Stimulated activated CD8-positive, alpha-beta memory T cell treated with anti-CD3 and anti-CD28 coated beads, Interleukin-15, amount 100 ng/mL, for 4 hours (primary cell): ENCODE measurements around the gene TLR8.
"Not testable (repeated sequence)": the region's sequence is repeated elsewhere in the genome, so short reads cannot be mapped to it uniquely, and the experiment has no call there.

Experiments
- DNase-seq, 2 donors: peaks; one replicate each; pipeline ENCODE4 v3.0.0-alpha.2; 2020; ENCODE audit warnings: low read depth in 2 of 2

The TLR8 gene

DNA sequence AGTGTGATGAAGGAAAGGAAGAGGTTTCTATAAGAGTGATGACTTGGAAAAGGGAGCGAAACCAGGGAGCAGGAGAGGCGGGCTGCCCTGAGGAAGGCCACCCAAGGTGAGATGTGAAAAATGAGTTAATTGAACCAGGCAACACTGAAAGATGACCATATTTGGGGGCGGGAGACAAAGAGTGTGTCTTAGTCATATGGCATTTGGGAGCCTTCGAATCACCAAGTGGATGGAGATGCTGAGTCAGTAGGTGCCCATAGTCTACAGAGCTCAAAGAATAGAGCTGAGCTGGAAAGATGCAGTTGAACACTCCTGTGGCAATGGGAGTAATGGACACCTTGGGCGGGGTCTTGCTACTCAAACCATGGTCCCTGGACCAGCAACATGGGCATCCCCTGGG lies 8.3 kb upstream of the TLR8 start:
- no peak for DNase-seq

DNA sequence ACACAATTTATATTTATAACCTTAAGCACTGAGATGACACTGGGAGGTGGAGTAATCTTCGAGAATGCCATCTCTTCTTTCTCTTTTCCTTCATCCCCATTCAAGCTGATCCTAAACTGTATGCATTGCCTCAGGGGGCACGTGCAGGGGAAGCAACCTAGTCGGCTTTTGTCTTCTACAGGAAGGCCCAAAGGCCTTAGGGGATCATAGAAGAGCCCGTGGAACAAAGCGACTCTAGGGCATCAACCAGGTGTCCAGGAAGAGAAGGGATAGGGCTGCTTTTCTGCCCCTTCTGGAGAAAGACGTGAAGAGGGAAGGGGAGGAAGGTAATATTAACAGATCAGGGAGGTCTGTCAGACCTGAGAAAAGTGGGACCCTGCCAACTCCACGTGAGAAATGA lies 6.9 kb upstream of the TLR8 start:
- DNase-seq: no peak

DNA sequence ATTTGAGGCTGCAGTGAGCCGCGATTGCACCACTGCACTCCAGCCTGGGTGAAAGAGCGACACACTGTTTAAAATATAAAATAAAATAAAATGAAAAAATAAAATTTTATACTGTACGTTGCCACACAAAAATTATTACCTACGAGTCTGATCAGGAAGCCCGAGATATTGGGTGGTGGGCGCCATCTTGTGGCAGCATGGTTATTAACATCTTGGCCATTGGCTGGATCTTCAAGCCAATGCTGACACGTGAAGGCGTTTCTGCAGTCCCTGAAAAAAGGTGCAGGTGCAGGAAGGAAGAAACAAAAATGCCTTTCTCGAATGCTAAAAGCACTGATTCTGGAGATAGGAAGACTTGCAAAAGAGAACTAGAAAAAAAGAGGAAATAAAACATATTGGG lies 4.9 kb upstream of the TLR8 start:
- DNase-seq: peak; percentile 10 to 16

- no peak for DNase-seq
These were observed 2.8 kb upstream of the TLR8 start for GRCh38 chrX:12903646-12904045.

DNA sequence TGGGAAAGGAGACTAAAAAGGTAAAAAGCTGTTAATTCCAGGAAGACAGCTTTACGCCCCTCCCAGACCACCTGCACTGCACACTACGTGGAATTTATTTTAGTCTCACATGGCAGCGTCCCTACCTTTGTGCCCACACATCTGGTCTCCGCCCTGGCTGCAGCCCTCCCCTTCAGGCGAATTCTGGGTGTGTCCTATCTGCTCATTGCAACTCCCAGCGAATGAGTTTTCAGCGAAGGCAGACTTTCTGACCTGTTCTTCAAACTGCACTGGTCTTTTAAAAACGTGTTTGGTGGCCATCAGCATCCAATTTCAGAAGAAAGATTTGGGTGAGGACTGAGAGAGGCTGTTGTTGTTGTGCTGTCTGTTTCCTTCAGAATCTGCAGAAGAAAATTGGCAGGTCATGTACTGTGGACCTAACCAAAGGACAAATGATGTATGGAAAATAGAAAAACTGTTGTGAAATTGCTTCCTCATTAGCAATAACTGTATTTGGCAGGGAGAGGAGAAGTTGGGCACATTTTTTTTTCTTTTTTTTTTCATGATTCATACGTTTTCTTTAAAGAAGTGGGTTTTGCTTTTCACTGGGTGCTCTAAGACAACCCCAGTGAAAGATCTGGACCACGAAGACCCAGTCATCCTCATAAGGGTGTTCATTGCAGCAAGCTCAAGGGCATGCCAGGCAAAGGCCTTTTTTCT lies 4.2 kb downstream of the TLR8 start:
- no peak for DNase-seq

GRCh38 chrX:12911122-12911470 lies 4.7 kb downstream of the TLR8 start:
- DNase-seq: no peak

DNA sequence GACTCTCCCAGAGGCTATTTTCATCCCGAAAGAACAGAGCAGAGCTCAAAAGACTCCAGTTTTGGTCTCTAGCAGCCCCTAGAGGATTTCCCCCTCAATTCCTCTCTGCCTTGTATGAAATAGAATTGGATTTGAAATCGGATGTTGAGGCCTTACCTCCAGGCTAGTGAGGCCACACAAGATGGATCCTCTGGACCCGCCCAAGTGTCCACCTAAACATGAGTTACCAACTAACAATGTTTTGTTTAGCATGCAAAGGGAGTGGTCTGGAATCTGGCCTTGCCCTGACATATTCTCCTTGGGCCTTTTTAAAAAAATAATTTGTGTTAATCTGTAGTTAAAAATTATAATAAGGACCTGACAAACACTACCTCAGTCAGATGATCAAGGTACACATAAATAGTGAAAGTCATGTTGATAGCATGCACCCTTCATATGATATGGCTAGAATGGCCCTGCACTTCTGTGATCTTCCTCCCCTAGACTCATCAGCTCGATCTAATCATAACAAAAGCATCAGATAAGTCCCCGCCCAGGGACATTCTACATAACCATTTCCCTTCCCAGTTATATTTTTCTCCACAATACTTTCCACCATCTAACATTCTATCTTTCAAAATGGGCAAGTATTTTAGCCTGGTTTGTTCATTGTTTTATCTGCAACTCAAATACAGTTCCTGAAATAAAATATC lies 6.5 kb downstream of the TLR8 start:
- DNase-seq: no peak

DNA sequence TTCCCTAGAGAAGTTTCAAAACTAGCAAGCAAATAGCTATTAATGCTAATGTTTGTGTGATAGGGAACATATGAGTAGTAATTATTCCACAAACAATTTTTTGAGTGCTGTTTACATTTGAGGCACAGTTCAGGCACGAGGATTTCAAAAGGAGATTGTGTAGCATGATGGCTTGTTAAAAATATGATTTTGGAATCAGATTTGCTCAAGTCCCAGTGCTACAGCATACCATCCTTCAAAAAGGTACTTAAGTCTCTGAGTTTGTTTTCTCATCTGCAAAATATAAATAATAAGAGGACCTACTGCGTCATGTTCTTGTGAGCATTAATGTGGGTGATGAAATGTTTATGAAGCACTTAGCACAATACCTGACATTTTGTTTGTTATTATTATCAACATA lies 11.3 kb downstream of the TLR8 start:
- DNase-seq: no peak

- DNase-seq: no peak
These were observed 12.6 kb downstream of the TLR8 start for GRCh38 chrX:12919051-12919450.

- DNase-seq: no peak
These were observed 13.2 kb downstream of the TLR8 start for GRCh38 chrX:12919620-12920019.

DNA sequence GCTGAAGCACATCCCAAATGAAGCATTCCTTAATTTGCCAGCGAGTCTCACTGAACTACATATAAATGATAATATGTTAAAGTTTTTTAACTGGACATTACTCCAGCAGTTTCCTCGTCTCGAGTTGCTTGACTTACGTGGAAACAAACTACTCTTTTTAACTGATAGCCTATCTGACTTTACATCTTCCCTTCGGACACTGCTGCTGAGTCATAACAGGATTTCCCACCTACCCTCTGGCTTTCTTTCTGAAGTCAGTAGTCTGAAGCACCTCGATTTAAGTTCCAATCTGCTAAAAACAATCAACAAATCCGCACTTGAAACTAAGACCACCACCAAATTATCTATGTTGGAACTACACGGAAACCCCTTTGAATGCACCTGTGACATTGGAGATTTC lies 14.6 kb downstream of the TLR8 start:
- DNase-seq: no peak

- no peak for DNase-seq
These were observed 15.6 kb downstream of the TLR8 start for GRCh38 chrX:12921886-12922598.

GRCh38 chrX:12922599-12922919 lies 16.1 kb downstream of the TLR8 start:
- no peak for DNase-seq

DNA sequence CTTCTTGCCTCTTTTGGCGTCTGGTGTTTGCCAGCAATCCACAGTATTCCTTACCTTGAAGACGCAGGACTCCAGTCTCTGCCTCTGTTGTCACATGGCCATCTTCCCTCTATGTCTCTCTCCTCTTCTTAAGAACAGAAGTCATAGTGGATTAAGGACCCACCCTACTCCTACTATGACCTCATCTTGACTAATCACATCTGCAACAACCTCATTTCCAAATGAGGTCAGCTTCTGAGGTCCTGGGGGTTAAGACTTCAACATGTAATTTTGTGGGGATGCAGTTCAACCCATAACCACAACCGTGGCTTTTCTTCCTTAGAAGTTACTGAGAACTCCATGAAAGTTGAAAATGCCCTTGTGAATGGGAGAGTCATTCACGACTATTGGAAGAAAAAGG lies 23.3 kb downstream of the TLR8 start:
- no peak for DNase-seq

DNA sequence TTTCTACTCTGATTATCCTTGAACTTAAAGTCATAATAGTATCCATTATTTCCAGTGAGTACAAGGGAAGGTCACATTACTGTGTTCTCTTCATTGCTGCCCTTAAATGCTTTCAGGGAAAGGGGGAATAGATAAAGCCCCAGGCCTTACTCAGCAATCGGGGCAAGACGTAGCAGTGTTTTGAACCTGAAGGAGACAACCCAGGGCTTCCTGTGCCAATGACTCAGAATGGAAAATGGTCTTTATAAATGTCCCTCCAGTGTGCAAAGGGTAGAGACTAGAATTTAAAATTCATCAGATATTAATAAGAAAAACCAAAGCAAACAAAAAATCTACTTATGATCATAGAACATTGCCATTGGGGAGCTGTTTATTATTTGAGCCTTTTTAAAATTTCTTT lies 23.7 kb downstream of the TLR8 start:
- no peak for DNase-seq

DNA sequence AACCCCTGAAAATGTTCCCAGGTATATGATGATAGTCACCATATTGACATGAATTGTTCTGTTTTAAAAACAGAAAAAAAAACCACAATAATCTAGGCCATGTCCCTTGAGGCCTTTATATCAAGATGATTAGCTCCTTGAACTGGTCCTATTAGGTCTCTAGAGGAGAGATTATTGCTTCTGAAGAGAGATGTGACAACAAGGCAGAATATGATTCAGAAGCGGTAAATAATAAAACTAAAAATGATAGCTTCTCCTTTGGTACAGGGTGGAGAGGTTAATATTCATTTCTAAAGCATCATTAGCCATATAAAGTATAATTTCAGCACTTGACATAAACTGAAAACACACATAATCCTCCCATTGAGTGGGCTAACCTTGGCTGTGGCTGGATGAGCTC lies 25.8 kb downstream of the TLR8 start:
- no peak for DNase-seq

DNA sequence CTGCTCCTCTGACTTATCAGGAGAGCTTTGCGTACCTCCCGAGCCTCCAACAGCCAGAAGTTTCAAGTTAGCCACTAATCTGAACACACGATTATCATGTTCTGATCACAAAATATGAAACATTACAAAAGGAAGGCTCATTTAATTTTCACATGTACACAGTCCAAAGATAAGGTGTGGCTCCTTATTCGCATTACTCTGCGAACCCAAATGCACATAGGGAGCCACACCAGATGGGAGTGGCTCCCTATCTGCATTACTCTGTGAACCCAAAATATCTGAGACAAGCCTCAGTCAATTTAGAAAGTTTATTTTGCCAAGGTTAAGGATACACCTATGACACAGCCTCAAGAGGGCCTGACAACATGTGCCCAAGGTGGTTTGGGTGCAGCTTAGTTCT lies 28.4 kb downstream of the TLR8 start:
- DNase-seq: no peak

DNA sequence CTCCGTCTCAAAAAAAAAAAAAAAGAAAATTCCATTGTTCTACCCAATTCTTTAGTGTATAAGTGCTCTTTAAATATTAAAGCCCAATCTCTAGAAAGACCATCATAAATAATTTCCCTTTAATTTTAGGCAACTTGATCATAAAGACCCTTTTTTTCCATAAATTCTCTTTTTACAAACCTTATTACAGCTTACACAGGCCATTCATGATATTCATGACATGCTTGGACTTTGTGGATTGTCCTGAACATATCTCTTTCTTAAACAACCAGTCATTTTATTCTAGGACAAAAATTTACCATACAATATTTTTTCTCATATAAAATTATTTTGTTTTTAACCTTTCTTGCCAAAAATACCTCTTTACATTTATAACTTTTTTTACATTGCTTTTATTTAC lies 30.5 kb downstream of the TLR8 start:
- DNase-seq: no peak

- not testable (repeated sequence) for DNase-seq
These were observed 34.1 kb downstream of the TLR8 start for GRCh38 chrX:12940471-12940870.

DNA sequence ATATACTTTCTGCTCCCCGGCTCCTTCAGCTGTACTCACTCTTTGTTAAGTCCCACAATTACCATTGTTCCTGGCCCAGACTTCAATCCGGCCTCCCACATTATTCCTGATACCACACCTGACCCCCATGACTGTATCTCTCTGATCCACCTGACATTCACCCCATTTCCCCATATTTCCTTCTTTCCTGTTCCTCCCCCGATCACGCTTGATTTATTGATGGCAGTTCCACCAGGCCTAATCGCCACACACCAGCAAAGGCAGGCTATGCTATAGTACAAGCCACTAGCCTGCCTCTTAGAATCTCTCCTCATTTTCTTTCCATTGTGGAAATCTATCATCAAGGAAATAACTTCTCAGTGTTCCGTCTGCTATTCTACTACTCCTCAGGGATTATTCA lies 37.2 kb downstream of the TLR8 start:
- not testable (repeated sequence) for DNase-seq

DNA sequence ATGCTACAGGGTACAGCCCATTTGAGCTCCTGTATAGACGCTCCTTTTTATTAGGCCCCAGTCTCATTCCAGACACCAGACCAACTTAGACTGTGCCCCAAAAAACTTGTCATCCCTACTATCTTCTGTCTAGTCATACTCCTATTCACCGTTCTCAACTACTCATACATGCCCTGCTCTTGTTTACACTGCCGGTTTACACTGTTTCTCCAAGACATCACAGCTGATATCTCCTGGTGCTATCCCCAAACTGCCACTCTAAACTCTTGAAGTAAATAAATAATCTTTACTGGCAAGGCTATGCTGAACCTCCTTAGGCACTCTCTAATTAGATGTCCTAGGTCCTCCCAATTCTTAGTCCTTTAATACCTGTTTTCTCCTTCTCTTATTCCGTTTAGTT lies 38.0 kb downstream of the TLR8 start:
- DNase-seq: not testable (repeated sequence)

DNA sequence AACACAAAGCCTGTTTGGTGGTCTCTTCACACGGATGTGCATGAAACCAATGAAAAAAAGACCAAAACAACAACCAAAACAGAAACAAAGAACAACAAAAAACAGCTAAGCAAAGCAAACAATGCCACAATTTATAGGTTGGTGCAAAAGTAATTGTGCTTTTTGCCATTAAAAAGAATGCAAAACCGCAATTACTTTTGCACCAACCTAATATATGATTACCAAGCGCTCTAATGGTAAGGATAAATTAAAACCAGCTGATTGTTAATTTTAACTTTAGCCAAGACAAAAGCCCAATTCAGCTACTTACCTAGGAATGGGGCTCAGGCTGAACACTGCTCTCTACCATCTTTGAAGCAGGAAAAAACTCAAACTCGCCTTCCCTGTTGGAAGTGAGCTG lies 39.1 kb downstream of the TLR8 start:
- DNase-seq: no peak

- no peak for DNase-seq
These were observed 40.0 kb downstream of the TLR8 start for GRCh38 chrX:12946406-12946805.
